ENCODE data around the gene AP1S1. TPM values are rescaled to one million over a fixed set of nuclear protein-coding genes. Genes with fewer than 3 reads are reported as not detected.

AP1S1 gene
- total RNA-seq, 1 donor = 101 TPM

GRCh38 chr7:101115215-101115614 lies 39.1 kb upstream of the AP1S1 start:
- Histone ChIP-seq H3K4me2 (ENCODE audit: insufficient read depth, low read length) (no peak overlapping the region), H3K9me3 (ENCODE audit: low read depth, low read length) (no peaks in the 10 kb centered on the region), H3K4me3 (ENCODE audit: insufficient read depth, low read length) (no peak overlapping the region), H3K79me2 (ENCODE audit: insufficient read depth, low read length) (no peaks in the 10 kb centered on the region), H3K4me1 (ENCODE audit: insufficient read depth, low read length) (peaks cover 50% of the 10 kb centered on the region), H2AFZ (ENCODE audit: low read length) (peak overlapping the region; percentile 14), H3K27me3 (ENCODE audit: insufficient read depth, low read length) (no peaks in the 10 kb centered on the region), H4K20me1 (ENCODE audit: insufficient read depth, low read length) (no peaks in the 10 kb centered on the region), H3K36me3 (ENCODE audit: insufficient read depth, low read length) (no peaks in the 10 kb centered on the region), H3K27ac (ENCODE audit: low read depth, low read length) (peak overlapping the region; percentile 72)
- DNase-seq (ENCODE audit: insufficient read length, low spot score, missing footprints) = no peak
- TF ChIP-seq CTCF (IDR thresholded peaks at IDR 0.05; ENCODE audit: extremely low read depth, low read depth, low read length) = no peak

GRCh38 chr7:101116898-101117297 lies 37.4 kb upstream of the AP1S1 start:
- H4K20me1 ChIP-seq (ENCODE audit: insufficient read depth, low read length) = no peaks in the 10 kb centered on the region
- H3K4me3 ChIP-seq (ENCODE audit: insufficient read depth, low read length) = no peak overlapping the region
- no peaks in the 10 kb centered on the region for H3K79me2 ChIP-seq (ENCODE audit: insufficient read depth, low read length)
- no peaks in the 10 kb centered on the region for H3K36me3 ChIP-seq (ENCODE audit: insufficient read depth, low read length)
- H2AFZ ChIP-seq (ENCODE audit: low read length) = no peak overlapping the region
- no peak for TF ChIP-seq CTCF (IDR thresholded peaks at IDR 0.05; ENCODE audit: extremely low read depth, low read depth, low read length)
- H3K4me1 ChIP-seq (ENCODE audit: insufficient read depth, low read length) = peaks cover 58% of the 10 kb centered on the region
- peak overlapping the region; percentile 39 for H3K4me2 ChIP-seq (ENCODE audit: insufficient read depth, low read length)
- no peak for DNase-seq (ENCODE audit: insufficient read length, low spot score, missing footprints)
- H3K27me3 ChIP-seq (ENCODE audit: insufficient read depth, low read length) = no peaks in the 10 kb centered on the region
- no peaks in the 10 kb centered on the region for H3K9me3 ChIP-seq (ENCODE audit: low read depth, low read length)
- peak overlapping the region; percentile 98 for H3K27ac ChIP-seq (ENCODE audit: low read depth, low read length)

- Histone ChIP-seq H3K27me3 (ENCODE audit: insufficient read depth, low read length) (no peaks in the 10 kb centered on the region), H3K4me1 (ENCODE audit: insufficient read depth, low read length) (peaks cover 62% of the 10 kb centered on the region), H2AFZ (ENCODE audit: low read length) (no peak overlapping the region), H3K79me2 (ENCODE audit: insufficient read depth, low read length) (peaks cover 7% of the 10 kb centered on the region), H3K27ac (ENCODE audit: low read depth, low read length) (peak overlapping the region; percentile 98), H4K20me1 (ENCODE audit: insufficient read depth, low read length) (no peaks in the 10 kb centered on the region), H3K4me2 (ENCODE audit: insufficient read depth, low read length) (no peak overlapping the region), H3K4me3 (ENCODE audit: insufficient read depth, low read length) (no peak overlapping the region), H3K36me3 (ENCODE audit: insufficient read depth, low read length) (no peaks in the 10 kb centered on the region), H3K9me3 (ENCODE audit: low read depth, low read length) (no peaks in the 10 kb centered on the region)
- DNase-seq (ENCODE audit: insufficient read length, low spot score, missing footprints) = no peak
- TF ChIP-seq CTCF (IDR thresholded peaks at IDR 0.05; ENCODE audit: extremely low read depth, low read depth, low read length) = no peak
These were observed 35.4 kb upstream of the AP1S1 start for GRCh38 chr7:101118856-101119255.

- TF ChIP-seq CTCF (IDR thresholded peaks at IDR 0.05; ENCODE audit: extremely low read depth, low read depth, low read length) = no peak
- H3K4me3 ChIP-seq (ENCODE audit: insufficient read depth, low read length) = no peak overlapping the region
- peak overlapping the region; percentile 98 for H3K27ac ChIP-seq (ENCODE audit: low read depth, low read length)
- no peaks in the 10 kb centered on the region for H3K27me3 ChIP-seq (ENCODE audit: insufficient read depth, low read length)
- H2AFZ ChIP-seq (ENCODE audit: low read length) = no peak overlapping the region
- no peak for DNase-seq (ENCODE audit: insufficient read length, low spot score, missing footprints)
- H3K79me2 ChIP-seq (ENCODE audit: insufficient read depth, low read length) = peaks cover 7% of the 10 kb centered on the region
- no peaks in the 10 kb centered on the region for H4K20me1 ChIP-seq (ENCODE audit: insufficient read depth, low read length)
- no peaks in the 10 kb centered on the region for H3K36me3 ChIP-seq (ENCODE audit: insufficient read depth, low read length)
- no peaks in the 10 kb centered on the region for H3K9me3 ChIP-seq (ENCODE audit: low read depth, low read length)
- no peak overlapping the region for H3K4me2 ChIP-seq (ENCODE audit: insufficient read depth, low read length)
- peaks cover 63% of the 10 kb centered on the region for H3K4me1 ChIP-seq (ENCODE audit: insufficient read depth, low read length)
These were observed 34.4 kb upstream of the AP1S1 start for GRCh38 chr7:101119876-101120275.

All from osteoblast (primary cell).